HepG2 (cell line): Measurements from ENCODE around the gene ACAD8. TPM values are rescaled to one million over a fixed set of nuclear protein-coding genes. Genes with fewer than 3 reads are reported as not detected.
A peak's percentile ranks its signal among the peaks of the same experiment; 100 is the strongest.

Experiments
- DMAP1 ChIP-seq: IDR thresholded peaks from 2 replicates; pipeline ENCODE4 v1.6.1; 2016
- DPF2 ChIP-seq: sonication (generic); formaldehyde crosslinking; IDR thresholded peaks from 2 replicates; pipeline ENCODE4 v1.4.0; 2020; ENCODE audit warnings: mild to moderate bottlenecking, low read depth, missing genetic modification reagents, borderline replicate concordance
- ETV6 ChIP-seq: sonication (generic); formaldehyde crosslinking; conservative IDR thresholded peaks from 2 replicates; pipeline ENCODE4 v1.4.0; 2020; ENCODE audit warnings: missing genetic modification reagents
- HDAC2 ChIP-seq: sonication (generic); formaldehyde crosslinking; IDR thresholded peaks from 2 replicates; pipeline ENCODE4 v1.4.0; 2020; ENCODE audit warnings: missing genetic modification reagents
- HMG20A ChIP-seq: IDR thresholded peaks from 2 replicates; pipeline ENCODE4 v1.6.1; 2016; ENCODE audit warnings: borderline replicate concordance
- POLR2AphosphoS5 ChIP-seq: IDR thresholded peaks from 2 replicates; pipeline ENCODE4 v1.6.1; 2012; ENCODE audit warnings: low read depth, low read length
- RARA ChIP-seq: IDR thresholded peaks from 2 replicates; pipeline ENCODE4 v1.6.1; 2016; ENCODE audit warnings: missing genetic modification reagents, missing compliant biosample characterization
- RXRB ChIP-seq: IDR thresholded peaks from 2 replicates; pipeline ENCODE4 v1.6.1; 2016; ENCODE audit warnings: borderline replicate concordance, missing genetic modification reagents, missing compliant biosample characterization
- SMC3 ChIP-seq: IDR thresholded peaks from 2 replicates; pipeline ENCODE4 v1.6.1; 2011; ENCODE audit warnings: low read length, improper control_type of control experiment
- SRSF4 ChIP-seq: fragments of 200-400 bp; formaldehyde crosslinking; IDR thresholded peaks from one replicate; pipeline ENCODE4 v1.6.1; 2018; ENCODE audit warnings: mild to moderate bottlenecking, low read depth, low read length, moderate library complexity; ENCODE audit not compliant: poor library complexity, severe bottlenecking
- TRIM24 ChIP-seq: sonication (generic); formaldehyde crosslinking; IDR thresholded peaks from 2 replicates; pipeline ENCODE4 v1.8.0; 2022; ENCODE audit warnings: mild to moderate bottlenecking, missing genetic modification reagents
- ZNF205 ChIP-seq: IDR thresholded peaks from 2 replicates; pipeline ENCODE4 v1.6.1; 2018; ENCODE audit warnings: missing biosample characterization, missing genetic modification reagents
- ZNF329 ChIP-seq: sonication (generic); formaldehyde crosslinking; IDR thresholded peaks from 2 replicates; pipeline ENCODE4 v1.9.0; 2021; ENCODE audit warnings: low read depth, mild to moderate bottlenecking, missing genetic modification reagents
- ZNF333 ChIP-seq: sonication (generic); formaldehyde crosslinking; IDR thresholded peaks from 2 replicates; pipeline ENCODE4 v1.4.0; 2020; ENCODE audit warnings: mild to moderate bottlenecking, missing genetic modification reagents, borderline replicate concordance
- ZNF446 ChIP-seq: sonication (generic); formaldehyde crosslinking; IDR thresholded peaks from 2 replicates; pipeline ENCODE4 v1.5.0; 2020; ENCODE audit warnings: mild to moderate bottlenecking, missing genetic modification reagents
- ZNF547 ChIP-seq: sonication (generic); formaldehyde crosslinking; IDR thresholded peaks from 2 replicates; pipeline ENCODE4 v1.5.1; 2020; ENCODE audit warnings: mild to moderate bottlenecking, missing genetic modification reagents
- ZNF660 ChIP-seq: sonication (generic); formaldehyde crosslinking; IDR thresholded peaks from 2 replicates; pipeline ENCODE4 v1.5.1; 2020; ENCODE audit warnings: mild to moderate bottlenecking, low read depth, missing genetic modification reagents, borderline replicate concordance
- ZNF724P ChIP-seq: sonication (generic); formaldehyde crosslinking; IDR thresholded peaks from 2 replicates; pipeline ENCODE4 v1.8.0; 2022; ENCODE audit warnings: missing genetic modification reagents, borderline replicate concordance
- polyA plus RNA-seq, 8 experiments: library from polyadenylated mRNA; depleted of rRNA in 3 of 8; stranded (reverse) in 7 of 8; unstranded in 1 of 8; fragments of >200 nt; fragmentation: Illumina TruSeq in 4 of 8; extraction: Trizol in 4 of 8; gene quantifications; 2 replicates each; pipeline versions ENCODE4 v1.2.1 to v1.2.3, GENCODE V29; 2011 to 2016; ENCODE audit warnings: low read depth in 4 of 8, missing spikeins in 1 of 8, mixed read lengths in 1 of 8; ENCODE audit not compliant: insufficient read depth in 1 of 8
- total RNA-seq, 5 experiments: library from RNA; depleted of rRNA; stranded (reverse); fragments of >200 nt; fragmentation: Illumina TruSeq; extraction: Trizol; gene quantifications; 2 replicates each; pipeline ENCODE4 v1.2.3, GENCODE V29; 2016; ENCODE audit warnings: low read depth in 1 of 5
- TF ChIP-seq, protein P1 (sequence below), 2 experiments: sonication (generic) in 1 of 2; formaldehyde crosslinking in 1 of 2; IDR thresholded peaks; 2 replicates each; pipeline versions ENCODE4 v1.4.0 to v1.6.1; 2018 to 2020; ENCODE audit warnings: missing genetic modification reagents in 2 of 2, borderline replicate concordance in 1 of 2, low read depth in 1 of 2, mild to moderate bottlenecking in 1 of 2, missing biosample characterization in 1 of 2
- TF ChIP-seq, protein P2 (sequence below): sonication (generic); formaldehyde crosslinking; IDR thresholded peaks from 2 replicates; pipeline ENCODE4 v1.4.0; 2020; ENCODE audit warnings: mild to moderate bottlenecking, missing genetic modification reagents
- TF ChIP-seq, protein P3 (sequence below): IDR thresholded peaks from 2 replicates; pipeline ENCODE4 v1.6.1; 2016; ENCODE audit warnings: low read depth
- TF ChIP-seq, protein P4 (sequence below): sonication (generic); formaldehyde crosslinking; IDR thresholded peaks from 2 replicates; pipeline ENCODE4 v1.4.0; 2020; ENCODE audit warnings: missing genetic modification reagents
- TF ChIP-seq, protein P5 (sequence below): IDR thresholded peaks from 2 replicates; pipeline ENCODE4 v1.6.1; 2016; ENCODE audit warnings: missing compliant biosample characterization, missing genetic modification reagents, borderline replicate concordance

ACAD8 gene
- total and polyA plus RNA-seq, 2 of the 13 experiments (the other 11 are each of a cell fraction or from before 2014, with no cell fraction given), result 13.5 to 20.3 TPM

DNA sequence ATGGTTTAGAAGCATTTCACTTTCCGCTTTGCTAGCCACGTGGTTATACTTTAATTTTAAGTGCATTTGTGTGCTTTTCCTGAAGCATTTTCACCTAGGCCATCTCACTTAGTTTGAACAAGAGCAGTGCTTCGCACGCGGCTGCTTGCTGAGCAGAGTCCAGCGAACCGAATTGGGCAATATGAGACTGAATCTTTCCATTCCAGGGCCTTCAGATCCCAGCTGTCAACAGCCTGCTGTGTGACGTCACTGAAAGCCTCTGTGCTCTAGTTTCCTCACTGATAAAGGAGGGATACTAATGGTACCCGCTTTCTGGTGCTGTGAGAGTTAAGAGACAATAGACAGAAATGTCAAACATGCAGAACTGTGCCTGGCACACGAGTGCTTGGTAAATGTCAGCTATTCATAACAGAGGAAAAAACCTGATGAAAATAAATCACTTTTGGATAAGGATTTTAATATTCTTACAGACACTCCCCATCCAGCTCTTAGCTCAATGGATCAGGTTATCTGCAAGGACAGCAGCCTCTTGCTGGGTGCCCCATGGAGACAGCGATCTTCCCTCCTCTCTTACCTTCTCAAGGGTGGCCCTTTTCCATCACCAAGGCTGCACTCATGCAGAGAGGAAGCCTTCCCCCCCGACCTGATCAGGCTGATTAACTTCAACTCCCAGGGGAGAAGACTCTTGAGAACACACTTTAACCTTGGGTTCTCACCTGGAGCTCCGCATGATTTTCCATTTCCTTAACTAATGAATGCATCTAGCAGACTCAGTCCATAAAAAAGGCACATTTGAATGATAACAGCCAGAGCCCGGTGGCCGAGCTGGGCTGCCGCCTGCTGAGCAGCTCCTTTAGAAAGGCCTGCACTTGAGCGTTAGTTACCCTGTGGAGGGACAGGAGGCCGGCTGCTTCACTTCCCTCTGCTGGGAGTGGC, 19.3 kb downstream of the ACAD8 start (continued):
- TF ChIP-seq, protein P1, sequence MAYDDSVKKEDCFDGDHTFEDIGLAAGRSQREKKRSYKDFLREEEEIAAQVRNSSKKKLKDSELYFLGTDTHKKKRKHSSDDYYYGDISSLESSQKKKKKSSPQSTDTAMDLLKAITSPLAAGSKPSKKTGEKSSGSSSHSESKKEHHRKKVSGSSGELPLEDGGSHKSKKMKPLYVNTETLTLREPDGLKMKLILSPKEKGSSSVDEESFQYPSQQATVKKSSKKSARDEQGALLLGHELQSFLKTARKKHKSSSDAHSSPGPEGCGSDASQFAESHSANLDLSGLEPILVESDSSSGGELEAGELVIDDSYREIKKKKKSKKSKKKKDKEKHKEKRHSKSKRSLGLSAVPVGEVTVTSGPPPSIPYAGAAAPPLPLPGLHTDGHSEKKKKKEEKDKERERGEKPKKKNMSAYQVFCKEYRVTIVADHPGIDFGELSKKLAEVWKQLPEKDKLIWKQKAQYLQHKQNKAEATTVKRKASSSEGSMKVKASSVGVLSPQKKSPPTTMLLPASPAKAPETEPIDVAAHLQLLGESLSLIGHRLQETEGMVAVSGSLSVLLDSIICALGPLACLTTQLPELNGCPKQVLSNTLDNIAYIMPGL (CRISPR knock-in tag; IDR thresholded peaks at IDR 0.05; ENCODE audit: borderline replicate concordance in 1 of 2, low read depth in 1 of 2), result no peak
- no peak for TF ChIP-seq RXRB
- peak; percentile 44; the same call in 1 of the 2 replicates for TF ChIP-seq HMG20A (CRISPR knock-in tag)
- no peak for TF ChIP-seq ZNF446 (CRISPR knock-in tag)
- TF ChIP-seq ZNF205, result no peak
- TF ChIP-seq TRIM24 (CRISPR knock-in tag), result 0 out of 2 replicates have a peak, but pooled peaks have one; percentile 21
- no peak for TF ChIP-seq ZNF333 (CRISPR knock-in tag)
- TF ChIP-seq, protein P2, sequence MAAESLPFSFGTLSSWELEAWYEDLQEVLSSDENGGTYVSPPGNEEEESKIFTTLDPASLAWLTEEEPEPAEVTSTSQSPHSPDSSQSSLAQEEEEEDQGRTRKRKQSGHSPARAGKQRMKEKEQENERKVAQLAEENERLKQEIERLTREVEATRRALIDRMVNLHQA (CRISPR knock-in tag), result no peak
- TF ChIP-seq ZNF724P, result no peak
- TF ChIP-seq SMC3, result 0 out of 2 replicates have a peak, but pooled peaks have one; percentile 20
- TF ChIP-seq, protein P3, sequence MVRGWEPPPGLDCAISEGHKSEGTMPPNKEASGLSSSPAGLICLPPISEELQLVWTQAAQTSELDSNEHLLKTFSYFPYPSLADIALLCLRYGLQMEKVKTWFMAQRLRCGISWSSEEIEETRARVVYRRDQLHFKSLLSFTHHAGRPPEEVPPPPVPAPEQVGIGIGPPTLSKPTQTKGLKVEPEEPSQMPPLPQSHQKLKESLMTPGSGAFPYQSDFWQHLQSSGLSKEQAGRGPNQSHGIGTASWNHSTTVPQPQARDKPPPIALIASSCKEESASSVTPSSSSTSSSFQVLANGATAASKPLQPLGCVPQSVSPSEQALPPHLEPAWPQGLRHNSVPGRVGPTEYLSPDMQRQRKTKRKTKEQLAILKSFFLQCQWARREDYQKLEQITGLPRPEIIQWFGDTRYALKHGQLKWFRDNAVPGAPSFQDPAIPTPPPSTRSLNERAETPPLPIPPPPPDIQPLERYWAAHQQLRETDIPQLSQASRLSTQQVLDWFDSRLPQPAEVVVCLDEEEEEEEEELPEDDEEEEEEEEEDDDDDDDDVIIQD (CRISPR knock-in tag), result no peak
- TF ChIP-seq, protein P4, sequence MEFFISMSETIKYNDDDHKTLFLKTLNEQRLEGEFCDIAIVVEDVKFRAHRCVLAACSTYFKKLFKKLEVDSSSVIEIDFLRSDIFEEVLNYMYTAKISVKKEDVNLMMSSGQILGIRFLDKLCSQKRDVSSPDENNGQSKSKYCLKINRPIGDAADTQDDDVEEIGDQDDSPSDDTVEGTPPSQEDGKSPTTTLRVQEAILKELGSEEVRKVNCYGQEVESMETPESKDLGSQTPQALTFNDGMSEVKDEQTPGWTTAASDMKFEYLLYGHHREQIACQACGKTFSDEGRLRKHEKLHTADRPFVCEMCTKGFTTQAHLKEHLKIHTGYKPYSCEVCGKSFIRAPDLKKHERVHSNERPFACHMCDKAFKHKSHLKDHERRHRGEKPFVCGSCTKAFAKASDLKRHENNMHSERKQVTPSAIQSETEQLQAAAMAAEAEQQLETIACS (CRISPR knock-in tag), result no peak
- TF ChIP-seq HDAC2 (CRISPR knock-in tag), result peak; percentile 74
- TF ChIP-seq DMAP1, result peak; percentile 61; the same call in 1 of the 2 replicates
- TF ChIP-seq, protein P5, sequence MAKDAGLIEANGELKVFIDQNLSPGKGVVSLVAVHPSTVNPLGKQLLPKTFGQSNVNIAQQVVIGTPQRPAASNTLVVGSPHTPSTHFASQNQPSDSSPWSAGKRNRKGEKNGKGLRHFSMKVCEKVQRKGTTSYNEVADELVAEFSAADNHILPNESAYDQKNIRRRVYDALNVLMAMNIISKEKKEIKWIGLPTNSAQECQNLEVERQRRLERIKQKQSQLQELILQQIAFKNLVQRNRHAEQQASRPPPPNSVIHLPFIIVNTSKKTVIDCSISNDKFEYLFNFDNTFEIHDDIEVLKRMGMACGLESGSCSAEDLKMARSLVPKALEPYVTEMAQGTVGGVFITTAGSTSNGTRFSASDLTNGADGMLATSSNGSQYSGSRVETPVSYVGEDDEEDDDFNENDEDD (CRISPR knock-in tag), result peak; percentile 59; the same call in 1 of the 2 replicates
- no peak for TF ChIP-seq ZNF329
- 0 out of 2 replicates have a peak, but pooled peaks have one; percentile 25 for TF ChIP-seq DPF2 (CRISPR knock-in tag)
- no peak for TF ChIP-seq POLR2AphosphoS5
- TF ChIP-seq ETV6 (CRISPR knock-in tag), result no peak
- TF ChIP-seq ZNF660 (CRISPR knock-in tag), result no peak
- 0 out of 2 replicates have a peak, but pooled peaks have one; percentile 13 for TF ChIP-seq RARA (CRISPR knock-in tag)
- no peak for TF ChIP-seq SRSF4
- no peak for TF ChIP-seq ZNF547 (CRISPR knock-in tag)
